Measurements from ENCODE around the gene TSPAN5.

Gene TSPAN5

DNA sequence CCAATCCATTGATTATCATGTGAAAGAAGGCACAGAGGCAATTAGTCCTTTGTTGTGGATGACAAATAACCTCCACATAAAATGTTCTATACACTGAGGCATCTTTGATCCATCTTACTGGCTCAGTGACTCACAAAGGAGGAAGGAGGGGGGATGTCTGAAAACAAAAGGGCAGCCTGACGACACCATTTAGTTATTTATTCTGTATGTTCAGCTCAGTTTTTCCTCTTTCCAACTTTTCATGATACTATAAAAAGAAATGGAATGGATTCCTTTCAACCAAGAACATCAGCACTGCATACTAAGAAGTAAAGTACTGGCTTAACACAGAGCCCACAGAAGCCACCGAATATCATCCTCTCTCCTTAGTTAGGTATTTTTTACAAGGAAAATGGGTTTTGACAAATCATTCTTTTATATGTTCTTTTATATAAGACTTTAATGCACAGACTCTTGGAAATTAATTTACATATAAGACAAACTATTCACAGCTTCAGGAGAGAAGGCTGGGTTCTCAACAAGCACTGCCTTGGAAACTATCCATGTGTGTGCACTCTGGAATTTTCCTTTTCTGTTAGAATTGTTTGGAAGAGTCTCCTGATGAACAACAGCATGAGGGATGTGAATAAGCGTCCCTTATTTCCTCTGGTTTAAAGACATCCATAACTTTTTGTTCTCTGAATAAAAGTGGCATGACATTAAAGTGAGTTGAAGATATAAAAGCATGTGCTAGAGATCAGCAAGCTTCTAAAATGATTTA lies 135.6 kb downstream of the TSPAN5 start:
- H3K4me1 ChIP-seq, result no peaks in the 10 kb centered on the region
- H3K36me3 ChIP-seq, result no peaks in the 10 kb centered on the region
- no peaks in the 10 kb centered on the region for H3K9me3 ChIP-seq (replicated peaks in 1 of 11)
- H3K4me3 ChIP-seq, result no peak overlapping the region
- no peak overlapping the region for H3K9ac ChIP-seq
- H4K20me1 ChIP-seq, result no peaks in the 10 kb centered on the region
- H3K27me3 ChIP-seq, result no peaks in the 10 kb centered on the region
- no peak for TF ChIP-seq Cebpa-rat (IDR thresholded peaks at IDR 0.05)
- H3K4me2 ChIP-seq, result no peak overlapping the region
- H3K27ac ChIP-seq, result no peak overlapping the region

DNA sequence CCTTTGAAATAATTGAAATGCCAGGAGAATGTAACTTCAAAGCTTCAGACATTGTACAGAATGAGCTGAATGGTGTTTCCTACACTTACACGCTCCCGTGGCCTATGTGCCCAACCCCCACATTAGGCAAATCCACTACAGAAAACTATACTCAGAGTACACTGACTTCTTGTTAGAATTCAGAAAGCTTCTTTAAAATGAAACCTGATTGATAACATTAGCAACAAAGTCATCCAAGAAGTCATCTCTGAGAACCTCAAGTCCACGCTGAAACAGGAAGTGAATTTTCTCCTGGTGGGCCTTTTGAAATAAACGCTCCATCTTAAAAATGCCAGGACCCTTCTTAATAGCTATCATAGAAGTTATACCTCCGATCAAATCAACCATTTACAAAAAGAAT lies 136.3 kb downstream of the TSPAN5 start:
- no peak overlapping the region for H3K4me2 ChIP-seq
- H3K27ac ChIP-seq, result no peak overlapping the region
- no peak overlapping the region for H3K9ac ChIP-seq
- H3K4me1 ChIP-seq, result no peaks in the 10 kb centered on the region
- H4K20me1 ChIP-seq, result no peaks in the 10 kb centered on the region
- no peak overlapping the region for H3K4me3 ChIP-seq
- TF ChIP-seq Cebpa-rat (IDR thresholded peaks at IDR 0.05), result no peak
- no peaks in the 10 kb centered on the region for H3K27me3 ChIP-seq
- peaks cover 0 to 5% (median 0%) of the 10 kb centered on the region in 11 experiments; a peak in 2 of 22 replicates for H3K9me3 ChIP-seq (replicated peaks in 1 of 11)
- H3K36me3 ChIP-seq, result no peaks in the 10 kb centered on the region

DNA sequence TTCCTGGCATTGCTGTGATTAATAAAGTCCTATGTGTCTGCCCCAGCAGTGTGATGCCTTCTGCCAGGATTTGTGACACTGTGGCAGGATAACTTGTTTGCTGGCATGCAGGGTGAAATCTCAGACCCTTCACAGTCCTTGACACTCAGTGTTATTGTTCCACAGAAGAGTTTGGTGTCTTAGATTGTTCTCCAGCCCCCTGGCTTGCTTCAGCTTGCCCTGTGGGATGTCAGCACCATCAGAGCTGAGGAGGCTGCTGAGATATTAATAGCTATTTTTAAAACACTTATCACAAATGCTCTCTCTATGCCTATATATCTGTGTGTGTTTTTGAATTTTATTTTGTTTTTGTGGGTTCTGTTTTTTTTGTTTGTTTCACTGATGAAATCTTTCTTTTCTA lies 136.9 kb downstream of the TSPAN5 start:
- Histone ChIP-seq H3K9ac (no peak overlapping the region), H3K36me3 (no peaks in the 10 kb centered on the region), H3K4me1 (no peaks in the 10 kb centered on the region), H3K27ac (no peak overlapping the region), H3K4me2 (no peak overlapping the region), H3K4me3 (no peak overlapping the region), H3K27me3 (no peaks in the 10 kb centered on the region), H3K9me3 (replicated peaks in 1 of 11) (peaks cover 0 to 10% (median 0%) of the 10 kb centered on the region in 11 experiments; a peak in 3 of 22 replicates), H4K20me1 (no peaks in the 10 kb centered on the region)
- TF ChIP-seq Cebpa-rat (IDR thresholded peaks at IDR 0.05), result no peak

- no peaks in the 10 kb centered on the region for H4K20me1 ChIP-seq
- no peak overlapping the region for H3K9ac ChIP-seq
- no peak for TF ChIP-seq Cebpa-rat (IDR thresholded peaks at IDR 0.05)
- H3K36me3 ChIP-seq, result no peaks in the 10 kb centered on the region
- no peak overlapping the region for H3K4me2 ChIP-seq
- H3K9me3 ChIP-seq (replicated peaks in 1 of 11), result peaks cover 0 to 11% (median 0%) of the 10 kb centered on the region in 11 experiments; a peak in 3 of 22 replicates
- no peak overlapping the region for H3K4me3 ChIP-seq
- peaks cover 0 to 17% (median 0%) of the 10 kb centered on the region in 10 experiments; a peak in 5 of 20 replicates for H3K4me1 ChIP-seq
- no peak overlapping the region for H3K27ac ChIP-seq
- H3K27me3 ChIP-seq, result no peaks in the 10 kb centered on the region
Measured at GRCh38 chr4:98519268-98519977, 139.0 kb downstream of the TSPAN5 start.

- no peak overlapping the region for H3K9ac ChIP-seq
- no peak overlapping the region for H3K4me2 ChIP-seq
- no peak for TF ChIP-seq Cebpa-rat (IDR thresholded peaks at IDR 0.05)
- peaks cover 0 to 19% (median 0%) of the 10 kb centered on the region in 10 experiments; a peak in 5 of 20 replicates for H3K4me1 ChIP-seq
- H3K9me3 ChIP-seq (replicated peaks in 1 of 11), result peaks cover 0 to 11% (median 0%) of the 10 kb centered on the region in 11 experiments; a peak in 3 of 22 replicates
- H3K36me3 ChIP-seq, result no peaks in the 10 kb centered on the region
- no peaks in the 10 kb centered on the region for H3K27me3 ChIP-seq
- H3K27ac ChIP-seq, result no peak overlapping the region
- H3K4me3 ChIP-seq, result no peak overlapping the region
- H4K20me1 ChIP-seq, result no peaks in the 10 kb centered on the region
Measured at GRCh38 chr4:98518559-98519267, 139.7 kb downstream of the TSPAN5 start.

DNA sequence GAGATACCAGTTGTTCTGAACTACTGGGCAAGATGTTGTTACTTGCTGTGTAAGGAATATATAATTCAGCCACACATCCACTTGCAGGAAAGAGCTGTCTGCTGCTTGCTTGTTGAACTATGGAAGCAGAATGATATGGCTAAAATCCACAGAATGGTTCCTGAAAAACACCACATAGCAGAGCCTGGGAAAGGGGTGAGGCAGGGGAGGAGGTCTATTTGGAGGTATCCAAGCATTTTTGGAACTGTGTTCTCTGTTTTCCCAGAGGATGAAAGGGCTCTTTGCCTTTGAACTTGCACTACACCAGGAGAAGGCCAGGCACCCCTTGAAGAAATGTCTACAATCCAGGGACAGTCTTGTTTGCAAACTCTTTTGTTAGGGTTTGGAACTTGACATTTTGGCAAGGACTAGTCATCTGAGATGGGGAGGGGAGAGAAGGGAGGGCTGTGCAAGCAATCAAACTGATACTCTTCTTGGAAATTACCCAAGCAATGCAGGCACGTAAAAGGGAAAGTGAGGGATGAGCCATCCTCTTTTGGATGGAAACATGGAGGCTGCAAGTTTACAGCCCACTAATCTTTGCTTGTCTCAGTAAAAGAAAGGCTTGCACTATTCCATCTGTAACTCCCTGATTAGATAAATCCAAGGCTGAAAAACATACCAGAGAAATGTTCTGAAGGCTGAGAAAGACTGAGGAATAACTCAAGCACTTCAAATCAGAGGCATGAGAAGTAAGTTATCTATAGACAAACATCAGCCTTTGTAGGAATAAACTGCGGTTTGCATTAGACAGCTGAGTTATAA lies 141.0 kb downstream of the TSPAN5 start:
- H3K27ac ChIP-seq, result no peak overlapping the region
- H3K4me2 ChIP-seq, result no peak overlapping the region
- no peak overlapping the region for H3K4me3 ChIP-seq
- no peak for TF ChIP-seq Cebpa-rat (IDR thresholded peaks at IDR 0.05)
- no peaks in the 10 kb centered on the region for H4K20me1 ChIP-seq
- peaks cover 0 to 19% (median 0%) of the 10 kb centered on the region in 10 experiments; a peak in 5 of 20 replicates for H3K4me1 ChIP-seq
- peaks cover 0 to 11% (median 0%) of the 10 kb centered on the region in 11 experiments; a peak in 3 of 22 replicates for H3K9me3 ChIP-seq (replicated peaks in 1 of 11)
- H3K27me3 ChIP-seq, result no peaks in the 10 kb centered on the region
- H3K9ac ChIP-seq, result no peak overlapping the region
- no peaks in the 10 kb centered on the region for H3K36me3 ChIP-seq

GRCh38 chr4:98516441-98517217 lies 141.8 kb downstream of the TSPAN5 start:
- no peaks in the 10 kb centered on the region for H3K36me3 ChIP-seq
- no peak for TF ChIP-seq Cebpa-rat (IDR thresholded peaks at IDR 0.05)
- H3K4me1 ChIP-seq, result peaks cover 0 to 19% (median 0%) of the 10 kb centered on the region in 10 experiments; a peak in 5 of 20 replicates
- H3K27me3 ChIP-seq, result no peaks in the 10 kb centered on the region
- H3K27ac ChIP-seq, result no peak overlapping the region
- H3K4me2 ChIP-seq, result no peak overlapping the region
- no peak overlapping the region for H3K9ac ChIP-seq
- no peak overlapping the region for H3K4me3 ChIP-seq
- no peaks in the 10 kb centered on the region for H4K20me1 ChIP-seq
- peaks cover 0 to 11% (median 0%) of the 10 kb centered on the region in 11 experiments; a peak in 3 of 22 replicates for H3K9me3 ChIP-seq (replicated peaks in 1 of 11)

DNA sequence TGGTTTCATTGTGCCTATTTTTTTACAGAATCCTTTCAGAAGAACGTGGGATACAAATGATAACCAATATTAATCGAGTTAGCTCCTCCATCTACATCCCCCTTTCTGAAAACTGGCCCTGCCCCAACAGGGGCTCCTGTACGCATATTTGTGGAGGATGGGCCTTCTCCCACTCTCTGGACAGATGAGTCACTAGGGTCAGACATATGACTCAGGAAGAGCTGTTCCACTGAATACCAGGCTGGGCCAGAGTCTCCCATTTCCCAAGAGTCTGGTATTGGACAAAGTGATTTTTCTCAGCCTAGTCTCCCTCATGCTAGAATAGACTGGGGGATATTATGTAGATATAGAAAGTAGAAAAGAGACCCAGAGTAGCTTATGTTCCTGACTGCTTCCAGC lies 142.4 kb downstream of the TSPAN5 start:
- Histone ChIP-seq H3K36me3 (no peaks in the 10 kb centered on the region), H3K27me3 (no peaks in the 10 kb centered on the region), H3K4me3 (no peak overlapping the region), H3K27ac (no peak overlapping the region), H3K9me3 (replicated peaks in 1 of 11) (peaks cover 0 to 11% (median 0%) of the 10 kb centered on the region in 11 experiments; a peak in 3 of 22 replicates), H3K4me1 (peaks cover 0 to 19% (median 0%) of the 10 kb centered on the region in 10 experiments; a peak in 5 of 20 replicates), H4K20me1 (no peaks in the 10 kb centered on the region), H3K4me2 (0 out of 22 replicates have a peak overlapping the region, but pooled peaks of 1 of the 11 experiments have one; percentile 17), H3K9ac (no peak overlapping the region)
- no peak for TF ChIP-seq Cebpa-rat (IDR thresholded peaks at IDR 0.05)

Measured in BLaER1 treated with 17β-estradiol and CSF1 and Interleukin-3, amounts not matched to agents 10 nM and 100 nM (cell line).